Tibial nerve (tissue), 3 donors: Measurements from ENCODE around the gene GLYAT.

Source experiments
- CTCF ChIP-seq, 5 experiments: fragments of 200-600 bp in 3 of 5; fragments of 450-650 bp in 2 of 5; sonication (generic) in 3 of 5; IDR thresholded peaks; one replicate each; pipeline ENCODE4 v1.5.1; 2016 to 2019; ENCODE audit warnings: antibody characterized with exemption in 5 of 5, mild to moderate bottlenecking in 3 of 5, moderate library complexity in 2 of 5
- POLR2A ChIP-seq, 2 donors: fragments of 450-650 bp; IDR thresholded peaks; one replicate each; pipeline ENCODE4 v1.6.1; 2017; ENCODE audit warnings: antibody characterized with exemption in 2 of 2, mild to moderate bottlenecking in 2 of 2, moderate library complexity in 2 of 2

GRCh38 chr11:58742981-58743880 is 11.5 kb upstream of the GLYAT start:
- no peak for TF ChIP-seq CTCF (IDR thresholded peaks at IDR 0.05)
- no peak for TF ChIP-seq POLR2A (IDR thresholded peaks at IDR 0.05)
